Activated T-cell treated with anti-CD3 and anti-CD28 coated beads, Interleukin-2, amount 50 U/mL, for 72 hours (primary cell): Measurements from ENCODE around the gene FHAD1. TPM values are rescaled to one million over a fixed set of nuclear protein-coding genes. Genes with fewer than 3 reads are reported as not detected.
A peak's percentile ranks its signal among the peaks of the same experiment; 100 is the strongest.

Experiments
- ATAC-seq, 2 donors: fragments of 150-1000 bp; cut with Tn5 transposase; replicated peaks in 1 of 2; 2 replicates each; pipeline ENCODE4 v1.10.0; 2021; ENCODE audit warnings: moderate library complexity in 2 of 2, mild to moderate bottlenecking in 1 of 2
- DNase-seq, 2 donors: peaks; one replicate each; pipeline ENCODE4 v3.0.0; 2021 to 2022; ENCODE audit warnings: mixed read lengths in 1 of 2
- H3K27ac Mint-ChIP-seq: one replicate; pipeline ENCODE4 v1.8.0; 2022; ENCODE audit warnings: mild to moderate bottlenecking, moderate library complexity, mixed read lengths
- H3K27me3 Mint-ChIP-seq: one replicate; pipeline ENCODE4 v1.8.0; 2022; ENCODE audit warnings: low read depth, mixed read lengths
- H3K36me3 Mint-ChIP-seq, 2 donors: one replicate each; pipeline ENCODE4 v1.8.0; 2022; ENCODE audit warnings: mixed read lengths in 2 of 2, mild to moderate bottlenecking in 1 of 2; ENCODE audit not compliant: insufficient read depth in 2 of 2
- H3K4me1 Mint-ChIP-seq: one replicate; pipeline ENCODE4 v1.8.0; 2022; ENCODE audit warnings: low read depth, mixed read lengths
- H3K4me3 Mint-ChIP-seq, 2 donors: one replicate each; pipeline ENCODE4 v1.8.0; 2022; ENCODE audit warnings: mild to moderate bottlenecking in 2 of 2, mixed read lengths in 2 of 2, moderate library complexity in 2 of 2
- H3K9me3 Mint-ChIP-seq, 2 donors: one replicate each; pipeline ENCODE4 v1.8.0; 2022; ENCODE audit warnings: mixed read lengths in 2 of 2
- total RNA-seq, 2 donors: library from RNA; stranded (reverse); gene quantifications; one replicate each; pipeline ENCODE4 v1.2.3, GENCODE V29; 2022

The FHAD1 gene
- total RNA-seq, 2 donors from 2014 or later, result 0.49 TPM; not detected in 1

GRCh38 chr1:15261155-15262002 is 14.4 kb downstream of the FHAD1 start:
- peak; percentile 74 to 80 for ATAC-seq
- peak; percentile 19 to 25 for DNase-seq
- Mint-ChIP-seq H3K4me3 (peak overlapping the region; percentile 71 to 76), H3K4me1 (peaks cover 19% of the 10 kb centered on the region), H3K9me3 (peaks cover 0 to 2% of the 10 kb centered on the region in 2 donors), H3K27ac (no peak overlapping the region), H3K27me3 (peaks cover 78% of the 10 kb centered on the region), H3K36me3 (no peaks in the 10 kb centered on the region)

- Mint-ChIP-seq H3K4me3 (peak overlapping the region; percentile 71 to 76), H3K27ac (no peak overlapping the region), H3K9me3 (peaks cover 0 to 2% of the 10 kb centered on the region in 2 donors), H3K36me3 (no peaks in the 10 kb centered on the region), H3K4me1 (peaks cover 19% of the 10 kb centered on the region), H3K27me3 (peaks cover 77% of the 10 kb centered on the region)
- ATAC-seq (no peak), DNase-seq (no peak)
These were observed 15.0 kb downstream of the FHAD1 start for GRCh38 chr1:15262003-15262377.

- Mint-ChIP-seq H3K27me3 (peaks cover 74% of the 10 kb centered on the region), H3K4me1 (peaks cover 19% of the 10 kb centered on the region), H3K9me3 (peaks cover 0 to 2% of the 10 kb centered on the region in 2 donors), H3K4me3 (no peak overlapping the region), H3K36me3 (no peaks in the 10 kb centered on the region), H3K27ac (no peak overlapping the region)
- no peak for ATAC-seq
- DNase-seq, result no peak
These were observed 15.7 kb downstream of the FHAD1 start for GRCh38 chr1:15262706-15263105.

GRCh38 chr1:15264769-15265168 is 17.7 kb downstream of the FHAD1 start:
- Mint-ChIP-seq H3K36me3 (no peaks in the 10 kb centered on the region), H3K27me3 (peaks cover 79% of the 10 kb centered on the region), H3K27ac (no peak overlapping the region), H3K9me3 (peaks cover 0 to 2% of the 10 kb centered on the region in 2 donors), H3K4me1 (peaks cover 19% of the 10 kb centered on the region), H3K4me3 (no peak overlapping the region)
- ATAC-seq (no peak), DNase-seq (no peak)

- Mint-ChIP-seq H3K27ac (no peak overlapping the region), H3K36me3 (no peaks in the 10 kb centered on the region), H3K4me3 (no peak overlapping the region), H3K4me1 (peaks cover 6% of the 10 kb centered on the region), H3K9me3 (no peaks in the 10 kb centered on the region), H3K27me3 (peaks cover 56% of the 10 kb centered on the region)
- ATAC-seq (no peak), DNase-seq (no peak)
These were observed 24.2 kb downstream of the FHAD1 start for GRCh38 chr1:15271196-15271595.

- Mint-ChIP-seq H3K36me3 (no peaks in the 10 kb centered on the region), H3K27ac (no peak overlapping the region), H3K4me1 (peaks cover 6% of the 10 kb centered on the region), H3K27me3 (peaks cover 47% of the 10 kb centered on the region), H3K9me3 (no peaks in the 10 kb centered on the region), H3K4me3 (no peak overlapping the region)
- DNase-seq (peak; percentile 62), ATAC-seq (peak; percentile 87 to 92)
These were observed 25.2 kb downstream of the FHAD1 start for GRCh38 chr1:15272009-15272781.

GRCh38 chr1:15272782-15273127 is 25.7 kb downstream of the FHAD1 start:
- H3K27me3 Mint-ChIP-seq, result peaks cover 45% of the 10 kb centered on the region
- peaks cover 6% of the 10 kb centered on the region for H3K4me1 Mint-ChIP-seq
- no peak overlapping the region for H3K27ac Mint-ChIP-seq
- H3K9me3 Mint-ChIP-seq, result no peaks in the 10 kb centered on the region
- no peak overlapping the region for H3K4me3 Mint-ChIP-seq
- H3K36me3 Mint-ChIP-seq, result no peaks in the 10 kb centered on the region
- no peak for DNase-seq
- ATAC-seq, result no peak

- H3K4me1 Mint-ChIP-seq, result peaks cover 6% of the 10 kb centered on the region
- no peaks in the 10 kb centered on the region for H3K36me3 Mint-ChIP-seq
- H3K4me3 Mint-ChIP-seq, result no peak overlapping the region
- ATAC-seq (no peak), DNase-seq (no peak)
- peaks cover 45% of the 10 kb centered on the region for H3K27me3 Mint-ChIP-seq
- no peaks in the 10 kb centered on the region for H3K9me3 Mint-ChIP-seq
- H3K27ac Mint-ChIP-seq, result no peak overlapping the region
These were observed 26.3 kb downstream of the FHAD1 start for GRCh38 chr1:15273274-15273673.

- H3K4me1 Mint-ChIP-seq, result peaks cover 6% of the 10 kb centered on the region
- peaks cover 29% of the 10 kb centered on the region for H3K27me3 Mint-ChIP-seq
- no peaks in the 10 kb centered on the region for H3K9me3 Mint-ChIP-seq
- no peak overlapping the region for H3K4me3 Mint-ChIP-seq
- ATAC-seq (no peak), DNase-seq (no peak)
- no peaks in the 10 kb centered on the region for H3K36me3 Mint-ChIP-seq
- H3K27ac Mint-ChIP-seq, result no peak overlapping the region
These were observed 29.1 kb downstream of the FHAD1 start for GRCh38 chr1:15275921-15276683.

- DNase-seq, result no peak
These were observed 29.8 kb downstream of the FHAD1 start for GRCh38 chr1:15276691-15277446.

GRCh38 chr1:15277447-15277838 is 30.4 kb downstream of the FHAD1 start:
- no peaks in the 10 kb centered on the region for H3K36me3 Mint-ChIP-seq
- ATAC-seq, result no peak
- peaks cover 22% of the 10 kb centered on the region for H3K27me3 Mint-ChIP-seq
- no peak for DNase-seq
- peaks cover 2% of the 10 kb centered on the region for H3K4me1 Mint-ChIP-seq
- H3K4me3 Mint-ChIP-seq, result no peak overlapping the region
- H3K27ac Mint-ChIP-seq, result no peak overlapping the region
- H3K9me3 Mint-ChIP-seq, result no peaks in the 10 kb centered on the region

More at GRCh38 chr1:15276691-15277446, 29.8 kb downstream of the FHAD1 start:
- Mint-ChIP-seq H3K4me3 (no peak overlapping the region), H3K36me3 (no peaks in the 10 kb centered on the region), H3K9me3 (no peaks in the 10 kb centered on the region), H3K4me1 (peaks cover 6% of the 10 kb centered on the region), H3K27ac (no peak overlapping the region), H3K27me3 (peaks cover 28% of the 10 kb centered on the region)
- no peak for ATAC-seq

- DNase-seq, result no peak
- H3K27ac Mint-ChIP-seq, result no peak overlapping the region
- H3K36me3 Mint-ChIP-seq, result no peaks in the 10 kb centered on the region
- no peaks in the 10 kb centered on the region for H3K4me1 Mint-ChIP-seq
- H3K9me3 Mint-ChIP-seq, result no peaks in the 10 kb centered on the region
- H3K4me3 Mint-ChIP-seq, result no peak overlapping the region
- ATAC-seq, result no peak
- peaks cover 17% of the 10 kb centered on the region for H3K27me3 Mint-ChIP-seq
These were observed 30.9 kb downstream of the FHAD1 start for GRCh38 chr1:15277933-15278332.
